Gastroesophageal sphincter (tissue), 3 donors: ENCODE measurements around the gene PTPN23.

Experiments
- CTCF ChIP-seq, 4 experiments: fragments of 200-600 bp in 2 of 4; fragments of 450-650 bp in 2 of 4; sonication (generic) in 1 of 4; IDR thresholded peaks; one replicate each; pipeline ENCODE4 v1.5.1; 2017 to 2019; ENCODE audit warnings: antibody characterized with exemption in 4 of 4, mild to moderate bottlenecking in 2 of 4, moderate library complexity in 2 of 4
- EP300 ChIP-seq: sonication (generic); formaldehyde crosslinking; IDR thresholded peaks from one replicate; pipeline ENCODE4 v1.6.1; 2017; ENCODE audit warnings: antibody characterized with exemption, mild to moderate bottlenecking
- POLR2A ChIP-seq, 2 donors: fragments of 450-650 bp; IDR thresholded peaks; one replicate each; pipeline ENCODE4 v1.6.1; 2017; ENCODE audit warnings: antibody characterized with exemption in 2 of 2, mild to moderate bottlenecking in 2 of 2, moderate library complexity in 1 of 2

GRCh38 chr3:47420511-47421484, 40.0 kb downstream of the PTPN23 start:
- TF ChIP-seq POLR2A (IDR thresholded peaks at IDR 0.05) (no peak), CTCF (IDR thresholded peaks at IDR 0.05) (peak in 3 of 4 experiments; percentile 92 to 98 (median 95)), EP300 (no peak)
